Gastroesophageal sphincter (tissue), 4 donors: ENCODE results near the gene LIMK1. TPM values are rescaled to one million over a fixed set of nuclear protein-coding genes. Genes with fewer than 3 reads are reported as not detected.

Experiments used
- ATAC-seq: fragments of 150-250 bp; one replicate; pipeline ENCODE4 v1.9.1; 2016; ENCODE audit warnings: mild to moderate bottlenecking, moderate library complexity
- H3K27ac ChIP-seq, 4 donors: fragments of 200-600 bp; sonication (generic) in 3 of 4; 1 replicate in 3 of 4; 2 replicates in 1 of 4; pipeline ENCODE4 v1.5.1; 2016 to 2019
- H3K27me3 ChIP-seq: fragments of 200-600 bp; sonication (generic); one replicate; pipeline ENCODE4 v1.5.1; 2019
- H3K36me3 ChIP-seq, 2 donors: fragments of 200-600 bp; sonication (generic); one replicate each; pipeline ENCODE4 v1.5.1; 2019; ENCODE audit warnings: control low read depth in 1 of 2
- H3K4me1 ChIP-seq, 3 donors: fragments of 200-600 bp; sonication (generic); 1 replicate in 2 of 3; 2 replicates in 1 of 3; pipeline ENCODE4 v1.5.1; 2016 to 2019; ENCODE audit warnings: control low read depth in 2 of 3
- H3K4me3 ChIP-seq, 2 donors: fragments of 200-600 bp; sonication (generic); one replicate each; pipeline ENCODE4 v1.5.1; 2019; ENCODE audit warnings: mild to moderate bottlenecking in 1 of 2, moderate library complexity in 1 of 2
- H3K9me3 ChIP-seq, 3 donors: fragments of 200-600 bp; sonication (generic); one replicate each; pipeline ENCODE4 v1.5.1; 2017 to 2019; ENCODE audit warnings: control low read depth in 2 of 3
- EP300 ChIP-seq: sonication (generic); formaldehyde crosslinking; IDR thresholded peaks from one replicate; pipeline ENCODE4 v1.6.1; 2017; ENCODE audit warnings: antibody characterized with exemption, mild to moderate bottlenecking
- POLR2A ChIP-seq, 2 donors: fragments of 450-650 bp; IDR thresholded peaks; one replicate each; pipeline ENCODE4 v1.6.1; 2017; ENCODE audit warnings: antibody characterized with exemption in 2 of 2, mild to moderate bottlenecking in 2 of 2, moderate library complexity in 1 of 2
- POLR2AphosphoS5 ChIP-seq: sonication (generic); formaldehyde crosslinking; IDR thresholded peaks from one replicate; pipeline ENCODE4 v1.6.1; 2017; ENCODE audit warnings: antibody characterized with exemption
- WGBS, 2 donors: methylation state at CpG; one replicate each; pipeline ENCODE4 v1.1.5; 2018; ENCODE audit warnings: low coverage in 1 of 2; 5-methylcytosine and 5-hydroxymethylcytosine counted together
- total RNA-seq, 4 donors: library from RNA; depleted of rRNA; stranded (reverse); fragments of >200 nt; gene quantifications; one replicate each; pipeline ENCODE4 v1.1.0, GENCODE V29; 2016
- TF ChIP-seq, protein P1 (sequence below), 4 experiments: fragments of 200-600 bp in 2 of 4; fragments of 450-650 bp in 2 of 4; sonication (generic) in 1 of 4; IDR thresholded peaks; one replicate each; pipeline ENCODE4 v1.5.1; 2017 to 2019; ENCODE audit warnings: antibody characterized with exemption in 4 of 4, mild to moderate bottlenecking in 2 of 4, moderate library complexity in 2 of 4

The LIMK1 gene
- total RNA-seq, 4 donors from 2014 or later: 7.2 to 20.6 (median 13.2) TPM

DNA sequence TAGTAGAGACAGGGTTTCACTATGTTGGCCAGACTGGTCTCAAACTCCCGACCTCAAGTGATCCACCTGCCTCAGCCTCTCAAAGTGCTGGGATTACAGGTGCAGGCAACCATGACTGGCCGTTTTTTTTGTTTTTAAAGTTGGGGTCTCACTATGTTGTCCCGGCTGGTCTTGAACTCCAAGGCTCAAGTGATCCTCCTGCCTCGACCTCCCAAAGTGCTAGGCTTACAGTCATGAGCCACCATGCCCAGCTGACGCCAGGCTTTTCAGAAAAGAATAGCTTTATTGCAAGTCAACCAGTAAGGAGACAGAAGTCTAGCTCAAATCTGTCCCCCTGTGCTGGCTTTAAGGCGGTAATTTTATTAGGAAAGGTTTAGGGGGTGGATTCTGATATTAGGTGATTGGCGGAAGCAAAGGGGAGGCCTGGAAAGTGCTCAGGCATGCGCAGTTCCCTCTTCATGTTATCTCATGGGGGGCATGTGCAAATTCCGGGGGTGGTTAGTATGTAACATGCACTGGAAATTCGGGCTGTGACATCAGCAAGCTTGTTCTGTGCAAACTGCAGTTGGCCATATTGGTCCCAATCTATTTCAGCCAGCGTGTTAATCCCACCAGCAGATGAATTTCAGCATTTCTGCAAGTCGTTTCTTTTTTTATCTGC lies 42.7 kb downstream of the LIMK1 start:
- peaks cover 0 to 12% of the 10 kb centered on the region in 2 donors for H3K36me3 ChIP-seq
- peaks cover 0 to 5% (median 0%) of the 10 kb centered on the region in 3 donors for H3K4me1 ChIP-seq
- no peak for TF ChIP-seq EP300
- TF ChIP-seq, protein P1, sequence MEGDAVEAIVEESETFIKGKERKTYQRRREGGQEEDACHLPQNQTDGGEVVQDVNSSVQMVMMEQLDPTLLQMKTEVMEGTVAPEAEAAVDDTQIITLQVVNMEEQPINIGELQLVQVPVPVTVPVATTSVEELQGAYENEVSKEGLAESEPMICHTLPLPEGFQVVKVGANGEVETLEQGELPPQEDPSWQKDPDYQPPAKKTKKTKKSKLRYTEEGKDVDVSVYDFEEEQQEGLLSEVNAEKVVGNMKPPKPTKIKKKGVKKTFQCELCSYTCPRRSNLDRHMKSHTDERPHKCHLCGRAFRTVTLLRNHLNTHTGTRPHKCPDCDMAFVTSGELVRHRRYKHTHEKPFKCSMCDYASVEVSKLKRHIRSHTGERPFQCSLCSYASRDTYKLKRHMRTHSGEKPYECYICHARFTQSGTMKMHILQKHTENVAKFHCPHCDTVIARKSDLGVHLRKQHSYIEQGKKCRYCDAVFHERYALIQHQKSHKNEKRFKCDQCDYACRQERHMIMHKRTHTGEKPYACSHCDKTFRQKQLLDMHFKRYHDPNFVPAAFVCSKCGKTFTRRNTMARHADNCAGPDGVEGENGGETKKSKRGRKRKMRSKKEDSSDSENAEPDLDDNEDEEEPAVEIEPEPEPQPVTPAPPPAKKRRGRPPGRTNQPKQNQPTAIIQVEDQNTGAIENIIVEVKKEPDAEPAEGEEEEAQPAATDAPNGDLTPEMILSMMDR (IDR thresholded peaks at IDR 0.05): no peak
- TF ChIP-seq POLR2A (IDR thresholded peaks at IDR 0.05): no peak
- TF ChIP-seq POLR2AphosphoS5: no peak
- H3K27ac ChIP-seq: no peak overlapping the region
- 77 to 79% methylated on average over 4 to 9 of the region's 12 CpGs for WGBS, 2 donors
- H3K9me3 ChIP-seq: no peaks in the 10 kb centered on the region
- no peaks in the 10 kb centered on the region for H3K27me3 ChIP-seq
- ATAC-seq: no peak
- H3K4me3 ChIP-seq: no peak overlapping the region

DNA sequence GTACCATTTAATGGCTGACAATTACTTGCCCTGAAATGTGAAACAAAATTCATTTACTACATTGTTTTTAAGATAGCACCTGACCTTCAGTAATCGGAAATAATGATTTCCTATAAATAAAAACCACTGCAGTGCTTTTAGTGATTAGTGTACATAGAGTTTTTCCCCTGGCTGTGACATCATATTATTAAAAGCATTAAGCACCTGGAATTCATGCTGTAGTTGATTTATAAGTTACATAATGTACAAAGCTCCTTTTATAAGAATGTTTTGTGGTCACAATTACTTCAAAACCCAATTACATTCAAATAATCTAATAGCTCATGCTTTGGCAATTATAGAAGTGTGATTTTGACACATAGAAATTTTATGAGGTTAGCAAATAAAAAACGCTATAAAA lies 46.3 kb downstream of the LIMK1 start:
- ATAC-seq: no peak
- TF ChIP-seq, protein P1 (IDR thresholded peaks at IDR 0.05): no peak
- TF ChIP-seq POLR2AphosphoS5 (no peak), POLR2A (IDR thresholded peaks at IDR 0.05) (no peak), EP300 (no peak)
- 32 to 45% methylated on average over 2 of the region's 2 CpGs for WGBS, 2 donors
- Histone ChIP-seq H3K9me3 (no peaks in the 10 kb centered on the region), H3K27ac (no peak overlapping the region), H3K36me3 (no peaks in the 10 kb centered on the region), H3K27me3 (no peaks in the 10 kb centered on the region), H3K4me3 (no peak overlapping the region), H3K4me1 (peaks cover 0 to 5% (median 0%) of the 10 kb centered on the region in 3 donors)

DNA sequence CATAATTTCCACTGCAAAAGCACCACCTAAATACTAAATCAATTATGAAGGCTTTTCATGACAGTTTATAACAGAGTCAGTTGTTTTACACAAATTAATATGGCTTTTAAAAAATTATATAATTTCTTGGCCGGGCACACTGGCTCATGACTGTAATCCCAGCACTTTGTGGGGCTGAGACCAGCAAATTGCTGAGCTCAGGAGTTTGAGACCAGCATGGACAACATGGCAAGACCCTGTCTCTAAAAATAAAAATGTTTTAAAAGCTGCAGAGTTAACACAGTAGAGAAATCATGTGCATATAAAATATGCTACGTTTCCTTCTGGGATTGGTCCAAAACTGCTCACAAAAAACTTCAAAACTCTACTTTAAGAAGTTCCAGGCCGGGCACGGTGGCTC lies 46.9 kb downstream of the LIMK1 start:
- H3K27ac ChIP-seq: no peak overlapping the region
- H3K4me1 ChIP-seq: peaks cover 0 to 5% (median 0%) of the 10 kb centered on the region in 3 donors
- H3K27me3 ChIP-seq: no peaks in the 10 kb centered on the region
- ATAC-seq: no peak
- no peak overlapping the region for H3K4me3 ChIP-seq
- no peaks in the 10 kb centered on the region for H3K9me3 ChIP-seq
- 38% methylated on average over 4 of the region's 4 CpGs for WGBS, 2 donors
- H3K36me3 ChIP-seq: no peaks in the 10 kb centered on the region
- TF ChIP-seq EP300 (no peak), POLR2A (IDR thresholded peaks at IDR 0.05) (no peak), POLR2AphosphoS5 (no peak)
- TF ChIP-seq, protein P1 (IDR thresholded peaks at IDR 0.05): no peak

DNA sequence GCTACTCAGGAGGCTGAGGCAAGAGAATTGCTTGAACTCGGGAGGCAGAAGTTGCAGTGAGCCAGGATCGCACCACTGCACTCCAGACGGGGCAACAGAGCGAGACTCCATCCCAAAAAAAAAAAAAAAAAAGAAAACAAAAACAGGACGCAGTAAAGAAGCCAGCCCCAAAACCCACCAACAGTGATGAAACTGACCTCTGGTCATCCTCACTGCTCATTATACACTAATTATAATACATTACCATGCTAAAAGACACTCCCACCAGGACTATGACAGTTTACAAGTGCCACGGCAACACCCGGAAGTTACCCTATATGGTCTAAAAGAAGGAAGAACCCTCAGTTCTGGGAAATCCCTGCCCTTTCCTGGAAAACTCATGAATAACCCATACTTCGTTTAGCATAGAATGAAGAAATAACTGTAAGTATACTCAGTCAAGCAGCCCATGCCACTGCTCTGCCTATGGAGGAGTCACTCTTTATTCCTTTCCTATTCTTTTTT lies 50.6 kb downstream of the LIMK1 start:
- H3K36me3 ChIP-seq: no peaks in the 10 kb centered on the region
- no peak for ATAC-seq
- H3K27me3 ChIP-seq: no peaks in the 10 kb centered on the region
- TF ChIP-seq POLR2A (IDR thresholded peaks at IDR 0.05): no peak
- TF ChIP-seq, protein P1 (IDR thresholded peaks at IDR 0.05): no peak
- no peak for TF ChIP-seq POLR2AphosphoS5
- no peak for TF ChIP-seq EP300
- H3K4me3 ChIP-seq: no peak overlapping the region
- no peak overlapping the region for H3K27ac ChIP-seq
- H3K4me1 ChIP-seq: peaks cover 0 to 5% (median 0%) of the 10 kb centered on the region in 3 donors
- no peaks in the 10 kb centered on the region for H3K9me3 ChIP-seq
- 61 to 72% methylated on average over 5 to 7 of the region's 8 CpGs for whole genome bisulfite sequencing, 2 donors

DNA sequence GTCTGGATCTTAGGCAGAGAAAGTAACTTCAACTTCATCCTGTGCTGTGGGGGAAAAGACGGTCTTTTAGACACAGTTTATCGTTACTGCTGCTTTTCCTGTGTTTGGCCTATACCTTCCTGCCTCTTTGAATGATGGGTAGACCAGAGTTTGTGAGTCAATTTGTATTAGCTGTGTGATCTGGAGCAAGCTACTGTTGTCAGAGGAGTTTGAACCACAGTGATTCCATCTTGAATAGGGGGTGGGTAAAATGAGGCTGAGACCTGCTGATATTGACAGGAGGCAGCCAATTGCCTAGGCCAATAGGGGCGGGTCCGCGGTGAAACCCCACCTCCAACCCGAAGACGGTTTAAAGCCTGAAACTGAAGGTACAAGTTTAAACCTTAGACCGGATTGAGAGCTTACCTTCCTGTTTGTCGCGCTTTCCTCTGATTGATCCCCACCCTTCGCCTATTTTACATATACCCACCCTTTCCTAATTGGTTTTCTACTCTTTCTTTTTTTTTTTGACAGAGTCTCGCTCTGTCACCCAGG lies 54.8 kb downstream of the LIMK1 start:
- Histone ChIP-seq H3K9me3 (no peaks in the 10 kb centered on the region), H3K27me3 (no peaks in the 10 kb centered on the region), H3K4me3 (no peak overlapping the region), H3K27ac (no peak overlapping the region), H3K36me3 (no peaks in the 10 kb centered on the region), H3K4me1 (no peaks in the 10 kb centered on the region)
- 92 to 94% methylated on average over 10 to 12 of the region's 12 CpGs for WGBS, 2 donors
- TF ChIP-seq, protein P1 (IDR thresholded peaks at IDR 0.05): no peak
- TF ChIP-seq POLR2AphosphoS5 (no peak), EP300 (no peak), POLR2A (IDR thresholded peaks at IDR 0.05) (no peak)
- no peak for ATAC-seq
